ENCODE data around the gene CASS4. TPM values are rescaled to one million over a fixed set of nuclear protein-coding genes. Genes with fewer than 3 reads are reported as not detected.

Gene CASS4
- total RNA-seq, 1 experiment from 2014 or later: 0.17 TPM

- ATAC-seq (no peak), DNase-seq (ENCODE audit: low read depth, low spot score) (no peak)
- Histone ChIP-seq H3K4me2 (ENCODE audit: low read length) (no peak overlapping the region), H4K20me1 (ENCODE audit: insufficient read depth) (no peaks in the 10 kb centered on the region), H2AFZ (ENCODE audit: low read depth, low read length, poor library complexity, severe bottlenecking) (no peak overlapping the region), H3K27me3 (ENCODE audit: insufficient read depth, low read length) (no peaks in the 10 kb centered on the region), H3K9me2 (ENCODE audit: insufficient read depth) (no peaks in the 10 kb centered on the region), H3K9me3 (ENCODE audit: control insufficient read depth in 1 of 2, insufficient read depth in 1 of 2, low read depth in 1 of 2, low read length in 2 of 2) (no peaks in the 10 kb centered on the region), H3K79me2 (ENCODE audit: insufficient read depth, low read length) (no peaks in the 10 kb centered on the region), H3K36me3 (ENCODE audit: control insufficient read depth in 1 of 2, insufficient read depth in 2 of 2, low read length in 2 of 2) (no peaks in the 10 kb centered on the region), H3K9ac (ENCODE audit: low read length) (no peak overlapping the region), H3K4me3 (replicated peaks in 1 of 2; ENCODE audit: low read depth in 1 of 2, low read length in 2 of 2) (no peak overlapping the region), H3K4me1 (ENCODE audit: control insufficient read depth in 1 of 2, insufficient read depth in 2 of 2, low read length in 2 of 2) (peaks cover 15 to 32% of the 10 kb centered on the region in 2 experiments), H3K27ac (ENCODE audit: low read depth, low read length) (no peak overlapping the region)
- RAD21 ChIA-PET (ENCODE audit: low non-redundant PET in 1 of 2, low total read pairs in 2 of 2, uncharacterized antibody in 2 of 2, unreplicated experiment in 2 of 2): no interaction called here
- POLR2A ChIA-PET: no interaction called here
- intact Hi-C loops (cut with micrococcal nuclease): no loop called here
- no TSS peak for BruUV-seq (replicated peaks)
- TF ChIP-seq SIN3A (IDR thresholded peaks at IDR 0.05; ENCODE audit: low read depth): no peak
- no peak for TF ChIP-seq CEBPB (IDR thresholded peaks at IDR 0.05; ENCODE audit: low read depth)
- CTCF ChIA-PET: no interaction called here
Observed at GRCh38 chr20:56424931-56425330, 12.9 kb downstream of the CASS4 start.

- RAD21 ChIA-PET (ENCODE audit: low non-redundant PET in 1 of 2, low total read pairs in 2 of 2, uncharacterized antibody in 2 of 2, unreplicated experiment in 2 of 2): no interaction called here
- no peak for DNase-seq (ENCODE audit: low read depth, low spot score)
- intact Hi-C loops (cut with micrococcal nuclease): no loop called here
- no peak for ATAC-seq
- Histone ChIP-seq H3K27ac (ENCODE audit: low read depth, low read length) (no peak overlapping the region), H3K36me3 (ENCODE audit: control insufficient read depth in 1 of 2, insufficient read depth in 2 of 2, low read length in 2 of 2) (no peaks in the 10 kb centered on the region), H2AFZ (ENCODE audit: low read depth, low read length, poor library complexity, severe bottlenecking) (no peak overlapping the region), H3K9me3 (ENCODE audit: control insufficient read depth in 1 of 2, insufficient read depth in 1 of 2, low read depth in 1 of 2, low read length in 2 of 2) (no peaks in the 10 kb centered on the region), H3K4me1 (ENCODE audit: control insufficient read depth in 1 of 2, insufficient read depth in 2 of 2, low read length in 2 of 2) (peaks cover 15 to 32% of the 10 kb centered on the region in 2 experiments), H3K4me2 (ENCODE audit: low read length) (no peak overlapping the region), H4K20me1 (ENCODE audit: insufficient read depth) (no peaks in the 10 kb centered on the region), H3K9ac (ENCODE audit: low read length) (no peak overlapping the region), H3K9me2 (ENCODE audit: insufficient read depth) (no peaks in the 10 kb centered on the region), H3K79me2 (ENCODE audit: insufficient read depth, low read length) (no peaks in the 10 kb centered on the region), H3K27me3 (ENCODE audit: insufficient read depth, low read length) (no peaks in the 10 kb centered on the region), H3K4me3 (replicated peaks in 1 of 2; ENCODE audit: low read depth in 1 of 2, low read length in 2 of 2) (no peak overlapping the region)
- POLR2A ChIA-PET: no interaction called here
- no TSS peak for BruUV-seq (replicated peaks)
- TF ChIP-seq ELF1 (IDR thresholded peaks at IDR 0.05; ENCODE audit: borderline replicate concordance, low read depth) (no peak), RAD21 (IDR thresholded peaks at IDR 0.05; ENCODE audit: low read depth) (no peak), POLR2A (IDR thresholded peaks at IDR 0.05; ENCODE audit: borderline replicate concordance, extremely low read depth, insufficient read depth, insufficient read length) (no peak), REST (IDR thresholded peaks at IDR 0.05; ENCODE audit: low read depth) (no peak), SIN3A (IDR thresholded peaks at IDR 0.05; ENCODE audit: low read depth) (no peak), SP1 (IDR thresholded peaks at IDR 0.05; ENCODE audit: low read depth) (no peak), FOSL1 (IDR thresholded peaks at IDR 0.05; ENCODE audit: low read depth) (no peak), ZFX (IDR thresholded peaks at IDR 0.05) (no peak), EZH2 (IDR thresholded peaks at IDR 0.05) (no peak), MAX (IDR thresholded peaks at IDR 0.05) (no peak), JUND (IDR thresholded peaks at IDR 0.05) (no peak), YY1 (IDR thresholded peaks at IDR 0.05; ENCODE audit: extremely low read depth, insufficient replicate concordance, low read depth, low read length) (no peak), EGR1 (IDR thresholded peaks at IDR 0.05; ENCODE audit: low read depth) (no peak), ZBTB33 (IDR thresholded peaks at IDR 0.05; ENCODE audit: extremely low read depth, insufficient replicate concordance, low read length) (no peak), SRF (IDR thresholded peaks at IDR 0.05; ENCODE audit: low read depth) (no peak)
- CTCF ChIA-PET: no interaction called here
Observed at GRCh38 chr20:56426026-56426425, 14.0 kb downstream of the CASS4 start.

Measured in HCT116 (cell line).